CD4-positive, alpha-beta T cell treated with Interleukin-15 for 1 hour (primary cell): ENCODE results near the gene AMY2A.
"Not testable (repeated sequence)": the region's sequence is repeated elsewhere in the genome, so short reads cannot be mapped to it uniquely, and the experiment has no call there.

ENCODE experiments used
- DNase-seq: peaks from one replicate; pipeline ENCODE4 v3.0.0-alpha.2; 2020

AMY2A gene

DNA sequence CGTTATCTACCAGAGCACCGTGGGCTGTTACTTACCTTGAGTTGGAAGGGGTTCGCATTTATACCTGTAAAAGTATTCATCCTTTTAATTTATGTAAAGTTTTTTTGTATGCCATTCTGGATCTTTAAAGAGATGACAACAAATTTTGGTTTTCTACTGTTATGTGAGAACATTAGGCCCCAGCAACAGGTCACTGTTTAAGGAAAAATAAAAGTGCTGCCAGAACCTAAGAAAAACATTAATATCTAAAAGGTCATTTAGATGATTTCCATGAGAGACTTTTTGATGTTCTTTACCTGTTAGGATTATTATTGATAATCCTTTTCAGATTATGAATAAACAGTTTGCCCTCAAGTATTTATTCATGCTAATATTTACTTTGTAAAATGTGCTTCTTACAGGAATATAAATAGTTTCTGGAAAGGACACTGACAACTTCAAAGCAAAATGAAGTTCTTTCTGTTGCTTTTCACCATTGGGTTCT lies at the start of gene AMY2A:
AMY2A (plus strand) TSS at position 434 of the 484 bp plus-strand sequence; CDS start at position 448, 14 bp downstream.
- DNase-seq: not testable (repeated sequence)

DNA sequence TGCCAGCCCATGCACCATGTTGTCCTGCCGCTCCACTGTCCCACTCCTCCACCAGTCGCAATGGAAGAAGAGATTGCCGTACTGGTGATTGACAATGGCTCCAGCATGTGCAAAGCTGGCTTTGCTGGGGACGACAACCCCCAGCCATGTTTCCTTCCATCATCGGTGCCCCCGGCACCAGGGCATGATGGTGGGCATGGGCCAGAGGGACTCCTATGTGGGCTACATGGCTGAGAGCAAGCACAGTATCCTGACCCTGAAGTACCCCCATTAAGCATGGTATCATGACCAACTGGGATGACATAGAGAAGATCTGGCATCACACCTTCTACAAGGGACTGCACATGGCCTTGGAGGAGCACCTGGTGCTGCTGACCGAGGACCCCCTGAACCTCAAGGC lies 47.7 kb upstream of the AMY2A start:
- no peak for DNase-seq

- not testable (repeated sequence) for DNase-seq
Observed at GRCh38 chr1:103571289-103571688, 45.9 kb upstream of the AMY2A start, which contains the start of gene AMY2B. Gene AMY2B, plus strand, starts transcription at chr1:103571589. Its CDS starts 14 bp downstream, at chr1:103571603.

- no peak for DNase-seq
Observed at GRCh38 chr1:103576065-103576464, 41.2 kb upstream of the AMY2A start.

DNA sequence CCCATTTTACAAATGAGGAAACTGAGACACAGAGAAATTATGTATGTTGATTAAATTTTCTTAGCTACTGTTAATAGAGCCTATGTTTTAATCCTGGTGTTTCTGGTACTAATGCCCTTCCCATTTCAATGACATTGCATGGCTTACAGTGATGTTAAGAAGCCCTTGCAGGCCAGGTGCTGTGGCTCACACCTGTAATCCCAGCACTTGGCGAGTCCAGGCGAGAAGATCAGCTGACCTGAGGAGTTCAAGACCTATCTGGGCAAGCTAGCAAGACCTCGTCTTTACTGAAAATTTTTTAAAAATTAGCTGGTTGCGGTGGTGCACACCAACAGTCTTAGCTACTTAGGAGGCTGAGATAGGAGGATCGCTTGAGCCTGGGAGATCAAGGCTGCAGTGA lies 40.4 kb upstream of the AMY2A start:
- DNase-seq: not testable (repeated sequence)

- DNase-seq: no peak
Observed at GRCh38 chr1:103582464-103582863, 34.8 kb upstream of the AMY2A start.

DNA sequence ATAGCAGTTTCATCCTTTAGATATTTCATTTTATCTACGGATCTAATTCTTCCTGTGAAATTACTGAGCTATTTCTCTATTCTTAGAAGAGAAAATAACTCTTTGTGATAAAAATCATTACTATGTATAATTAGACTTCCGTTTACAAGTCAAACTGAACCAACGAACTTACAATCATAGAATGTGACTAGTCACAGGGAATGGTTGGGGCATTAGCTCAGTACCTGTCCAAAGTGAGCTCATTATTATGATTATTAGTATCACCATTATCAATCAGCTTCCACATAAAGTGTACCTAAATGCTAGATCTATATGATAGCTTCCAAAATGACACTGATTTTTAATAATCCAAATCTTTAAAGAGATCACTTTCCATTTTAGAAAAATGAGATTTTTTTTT lies 33.3 kb upstream of the AMY2A start:
- DNase-seq: no peak

DNA sequence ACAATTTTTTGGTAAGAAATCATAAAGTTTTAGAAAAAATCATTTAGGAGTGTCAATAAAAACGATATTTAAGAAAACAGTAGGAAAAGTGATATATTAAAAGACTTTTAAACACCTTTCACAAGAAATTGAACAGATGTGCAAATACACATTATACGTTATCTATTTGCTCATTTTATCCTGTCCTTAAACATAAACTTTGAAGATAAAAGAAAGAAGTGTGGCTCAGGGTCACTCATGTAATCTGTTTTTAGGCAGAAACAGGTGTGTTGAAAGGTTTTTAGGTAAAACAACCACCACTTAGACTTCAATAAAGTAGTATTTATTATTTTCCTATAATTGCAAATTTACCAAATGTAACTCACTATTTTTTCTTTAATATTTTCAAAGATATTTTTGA lies 32.7 kb upstream of the AMY2A start:
- no peak for DNase-seq

DNA sequence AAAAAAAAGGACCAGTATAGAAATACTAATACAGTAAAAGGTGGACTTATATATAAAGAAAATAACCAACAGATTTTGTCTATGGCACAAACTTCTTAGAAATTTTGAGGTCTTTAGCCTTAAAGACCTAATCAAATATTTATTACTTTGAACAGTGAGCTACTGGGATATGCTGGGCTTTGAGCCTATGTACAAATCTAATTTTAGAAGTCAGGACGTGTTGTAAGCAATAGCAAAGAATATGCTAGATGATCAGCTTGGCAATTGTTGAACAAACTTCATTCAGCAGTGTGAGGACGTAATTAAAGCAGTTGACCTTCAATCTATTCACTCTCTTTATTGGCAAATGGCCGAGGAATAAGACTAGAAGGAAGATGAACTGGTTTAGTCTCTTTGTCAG lies 14.5 kb upstream of the AMY2A start:
- DNase-seq: not testable (repeated sequence)

GRCh38 chr1:103616362-103616761 lies 865 bp upstream of the AMY2A start:
- DNase-seq: no peak

- DNase-seq: not testable (repeated sequence)
Observed at GRCh38 chr1:103627436-103627835, 10.2 kb downstream of the AMY2A start.

GRCh38 chr1:103641194-103641593 lies 24.0 kb downstream of the AMY2A start:
- DNase-seq: not testable (repeated sequence)

DNA sequence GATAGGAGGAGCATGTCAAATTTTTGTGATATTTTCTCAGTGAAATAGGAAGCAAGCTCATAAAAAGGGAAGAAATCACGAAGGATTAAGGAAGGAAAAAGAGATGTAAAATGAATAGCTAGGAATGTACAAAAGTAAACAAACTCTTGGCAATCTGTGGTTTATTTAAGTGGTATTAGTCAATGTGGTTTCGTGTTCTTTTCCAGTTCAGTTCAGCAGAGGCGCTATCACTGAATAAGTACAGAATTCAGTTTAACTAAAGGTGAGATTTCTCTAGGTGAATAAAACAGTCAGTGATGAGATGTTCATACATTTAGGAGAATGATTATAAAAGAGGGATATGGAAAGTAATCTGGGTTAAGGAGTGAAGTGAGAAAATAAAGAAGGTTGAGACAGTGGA lies 26.7 kb downstream of the AMY2A start:
- DNase-seq: not testable (repeated sequence)

DNA sequence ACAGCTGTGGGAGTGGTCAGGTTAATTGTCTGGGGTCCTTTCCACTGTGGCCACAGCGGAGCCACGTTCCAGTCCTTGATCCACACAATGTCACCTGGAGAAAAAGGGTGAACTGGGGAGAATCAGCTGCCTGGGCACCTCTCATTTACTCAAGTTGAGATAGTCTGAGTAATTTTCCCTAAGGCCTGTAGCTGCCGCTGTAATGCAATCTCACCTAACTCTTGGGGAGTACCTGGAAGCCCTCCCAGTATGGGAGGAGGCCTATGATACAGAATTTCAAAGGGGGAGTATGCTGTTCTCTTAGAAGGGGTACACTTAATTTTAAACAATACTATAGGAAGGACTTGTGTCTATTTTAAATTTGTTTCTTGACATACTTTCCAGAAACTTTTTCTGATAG lies 33.1 kb downstream of the AMY2A start:
- DNase-seq: not testable (repeated sequence)

GRCh38 chr1:103650889-103651288 lies 33.7 kb downstream of the AMY2A start:
- not testable (repeated sequence) for DNase-seq

DNA sequence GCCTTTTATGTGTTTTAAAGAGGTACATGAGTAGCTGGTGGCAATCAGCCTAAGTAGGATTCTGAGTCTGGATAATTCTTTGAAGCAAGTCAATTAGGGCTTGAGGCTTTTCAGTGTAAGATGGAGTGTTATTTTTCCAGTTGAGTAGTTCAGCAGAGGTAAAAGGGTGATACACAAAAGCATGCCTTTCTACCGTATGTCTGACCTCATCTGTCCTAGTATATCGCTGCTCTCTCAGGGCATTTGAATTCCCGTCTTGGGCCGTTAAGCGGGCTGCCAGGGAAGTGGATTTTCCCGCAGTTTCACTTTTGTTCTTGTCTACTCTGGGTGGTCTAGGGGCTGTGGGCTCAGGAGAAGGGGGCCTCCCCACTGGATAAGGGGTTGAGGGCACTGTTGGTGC lies 36.9 kb downstream of the AMY2A start:
- DNase-seq: not testable (repeated sequence)

DNA sequence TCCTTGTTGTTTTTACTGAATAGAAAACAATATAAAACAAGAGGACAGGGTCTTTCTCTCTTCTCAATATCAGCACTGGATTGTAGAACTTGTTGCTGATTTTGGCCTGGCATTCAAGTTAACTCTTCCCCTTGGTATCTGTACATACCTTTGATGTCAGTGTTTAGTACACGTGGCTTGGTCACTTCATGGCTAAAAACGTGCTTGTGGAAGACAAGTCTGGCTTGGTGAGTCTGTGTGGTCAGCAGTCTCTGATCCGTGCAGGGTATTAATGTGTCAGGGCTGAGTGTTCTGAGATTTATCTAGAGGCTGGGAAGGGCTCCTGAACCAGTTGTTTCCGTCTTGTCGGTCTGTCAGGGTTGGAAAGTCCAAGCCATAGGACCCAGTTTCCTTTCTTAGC lies 38.2 kb downstream of the AMY2A start, which contains the start of gene AMY1A:
AMY1A (plus strand) TSS at position 301 of the 400 bp plus-strand sequence. CDS start 571 bp downstream, outside the sequence.
- not testable (repeated sequence) for DNase-seq
